Memory B cell (primary cell): ENCODE results near the gene NDE1.

Experiments
- ATAC-seq: fragments of 150-1000 bp; cut with Tn5 transposase; 2 replicates; pipeline ENCODE4 v1.10.0; 2021; ENCODE audit warnings: low read depth, mild to moderate bottlenecking, moderate library complexity
- DNase-seq, 2 donors: peaks; one replicate each; pipeline ENCODE4 v3.0.0; 2022; ENCODE audit warnings: low spot score in 2 of 2
- H3K27ac Mint-ChIP-seq: one replicate; pipeline ENCODE4 v1.8.0; 2022; ENCODE audit warnings: mild to moderate bottlenecking, moderate library complexity, mixed read lengths
- H3K27me3 Mint-ChIP-seq: one replicate; pipeline ENCODE4 v1.8.0; 2022; ENCODE audit warnings: mixed read lengths
- H3K36me3 Mint-ChIP-seq: one replicate; pipeline ENCODE4 v1.8.0; 2022; ENCODE audit warnings: mild to moderate bottlenecking, mixed read lengths
- H3K4me1 Mint-ChIP-seq: one replicate; pipeline ENCODE4 v1.8.0; 2022; ENCODE audit warnings: mixed read lengths
- H3K4me3 Mint-ChIP-seq: one replicate; pipeline ENCODE4 v1.8.0; 2022; ENCODE audit warnings: mild to moderate bottlenecking, moderate library complexity, mixed read lengths
- H3K9me3 Mint-ChIP-seq: one replicate; pipeline ENCODE4 v1.8.0; 2022; ENCODE audit warnings: mixed read lengths

The NDE1 gene

DNA sequence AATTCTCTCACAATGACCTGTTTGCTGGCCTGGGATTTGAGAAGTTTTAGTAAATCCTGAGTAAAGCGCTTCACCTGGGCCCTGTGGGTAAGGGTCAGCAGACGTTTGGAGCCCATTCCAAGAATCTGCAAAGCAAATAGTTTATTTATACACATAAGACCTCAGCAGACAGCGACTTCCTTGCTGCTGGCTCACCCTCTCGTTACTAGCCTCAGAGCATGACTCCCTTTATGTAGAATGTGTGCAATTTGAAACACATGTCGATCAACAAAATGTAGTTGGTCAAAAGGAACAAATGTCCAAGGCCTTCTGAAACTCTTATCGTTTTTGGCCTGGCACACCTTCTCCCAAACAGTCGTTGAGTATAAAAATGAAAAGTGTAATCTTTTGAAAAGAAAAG, 38.4 kb upstream of the NDE1 start:
- peaks cover 5% of the 10 kb centered on the region for H3K4me1 Mint-ChIP-seq
- no peaks in the 10 kb centered on the region for H3K9me3 Mint-ChIP-seq
- H3K36me3 Mint-ChIP-seq, result peaks cover 35% of the 10 kb centered on the region
- no peak overlapping the region for H3K4me3 Mint-ChIP-seq
- no peak for ATAC-seq
- H3K27ac Mint-ChIP-seq, result peak overlapping the region; percentile 42
- DNase-seq, result no peak
- H3K27me3 Mint-ChIP-seq, result no peaks in the 10 kb centered on the region

DNA sequence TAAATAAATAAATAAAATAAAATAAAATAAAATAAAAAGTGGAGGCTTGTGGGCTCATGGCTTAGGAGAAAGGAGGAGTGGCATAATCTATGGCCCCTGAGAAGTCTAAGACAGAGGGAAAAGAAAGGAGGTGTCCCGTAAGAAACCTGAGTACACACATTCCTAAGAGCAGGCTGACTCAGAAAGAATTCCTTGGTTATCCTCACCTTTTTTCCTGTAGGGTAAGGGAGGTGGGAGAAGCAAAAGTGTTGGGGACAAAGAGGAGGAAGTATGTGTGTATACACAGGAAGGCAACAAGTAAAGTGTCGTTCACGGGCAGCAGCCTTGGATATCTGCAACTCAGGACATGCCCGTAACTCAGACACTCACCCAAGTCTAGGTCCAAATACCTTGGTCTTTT, 36.4 kb upstream of the NDE1 start:
- no peaks in the 10 kb centered on the region for H3K9me3 Mint-ChIP-seq
- H3K4me1 Mint-ChIP-seq, result no peaks in the 10 kb centered on the region
- peaks cover 38% of the 10 kb centered on the region for H3K36me3 Mint-ChIP-seq
- peak overlapping the region; percentile 39 for H3K27ac Mint-ChIP-seq
- DNase-seq, result no peak
- H3K4me3 Mint-ChIP-seq, result no peak overlapping the region
- ATAC-seq, result no peak
- no peaks in the 10 kb centered on the region for H3K27me3 Mint-ChIP-seq

DNA sequence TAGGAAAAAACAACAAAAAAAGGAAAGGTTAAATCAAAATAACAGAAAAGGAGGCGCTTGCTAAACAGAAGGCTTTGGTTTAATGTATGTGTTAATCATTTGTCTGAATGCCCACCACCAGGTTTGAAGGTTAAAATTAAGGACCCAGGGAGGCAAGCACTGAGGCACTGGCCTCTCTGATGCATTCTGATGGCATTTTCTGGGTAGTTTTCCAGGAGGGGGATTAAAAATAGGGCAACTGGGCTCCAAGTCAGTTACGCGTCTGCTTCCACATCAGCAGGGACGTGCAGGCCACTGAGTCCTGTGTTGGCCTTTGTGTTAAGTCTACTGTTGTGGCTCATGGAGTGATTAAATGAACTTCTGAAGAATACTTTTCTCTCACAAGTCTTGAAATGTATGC, 34.0 kb upstream of the NDE1 start:
- no peak for DNase-seq
- H3K27me3 Mint-ChIP-seq, result no peaks in the 10 kb centered on the region
- H3K36me3 Mint-ChIP-seq, result peaks cover 43% of the 10 kb centered on the region
- H3K9me3 Mint-ChIP-seq, result no peaks in the 10 kb centered on the region
- peaks cover 2% of the 10 kb centered on the region for H3K4me1 Mint-ChIP-seq
- peak overlapping the region; percentile 20 for H3K27ac Mint-ChIP-seq
- no peak overlapping the region for H3K4me3 Mint-ChIP-seq
- no peak for ATAC-seq

DNA sequence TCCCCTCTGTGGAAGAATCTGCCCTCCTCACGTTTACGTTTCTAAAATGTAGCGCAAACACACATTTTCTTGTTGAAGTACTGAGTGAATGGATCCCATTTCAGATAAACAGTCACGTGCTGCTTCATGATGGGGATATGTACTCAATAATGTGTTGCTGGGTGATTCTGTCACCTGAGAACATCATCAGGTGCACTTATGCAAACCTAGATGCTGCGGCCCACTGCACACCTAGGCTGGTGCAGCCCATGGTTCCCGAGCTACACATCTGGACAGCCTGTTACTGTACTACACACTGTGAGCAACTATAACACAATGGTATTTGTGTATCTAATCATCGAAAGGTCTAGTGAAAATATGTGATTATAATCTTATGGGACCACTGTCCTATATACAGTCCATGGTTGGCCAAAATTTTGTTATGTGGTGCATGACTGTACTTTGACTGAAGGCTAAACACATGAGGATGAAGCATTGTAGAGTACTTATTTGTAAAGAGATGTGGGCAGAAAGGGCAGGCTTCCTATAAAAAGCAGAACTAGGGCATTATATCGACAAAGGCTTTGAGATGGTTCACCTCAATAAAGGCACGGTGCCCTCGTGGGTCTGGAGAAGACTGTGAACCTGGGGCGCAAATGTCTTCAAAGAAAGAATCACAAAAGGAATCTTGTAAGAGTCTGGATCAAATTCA, 33.4 kb upstream of the NDE1 start:
- H3K9me3 Mint-ChIP-seq, result no peaks in the 10 kb centered on the region
- no peak for ATAC-seq
- H3K27ac Mint-ChIP-seq, result peak overlapping the region; percentile 8
- H3K4me3 Mint-ChIP-seq, result no peak overlapping the region
- H3K27me3 Mint-ChIP-seq, result no peaks in the 10 kb centered on the region
- DNase-seq, result no peak
- H3K4me1 Mint-ChIP-seq, result peaks cover 2% of the 10 kb centered on the region
- peaks cover 43% of the 10 kb centered on the region for H3K36me3 Mint-ChIP-seq

DNA sequence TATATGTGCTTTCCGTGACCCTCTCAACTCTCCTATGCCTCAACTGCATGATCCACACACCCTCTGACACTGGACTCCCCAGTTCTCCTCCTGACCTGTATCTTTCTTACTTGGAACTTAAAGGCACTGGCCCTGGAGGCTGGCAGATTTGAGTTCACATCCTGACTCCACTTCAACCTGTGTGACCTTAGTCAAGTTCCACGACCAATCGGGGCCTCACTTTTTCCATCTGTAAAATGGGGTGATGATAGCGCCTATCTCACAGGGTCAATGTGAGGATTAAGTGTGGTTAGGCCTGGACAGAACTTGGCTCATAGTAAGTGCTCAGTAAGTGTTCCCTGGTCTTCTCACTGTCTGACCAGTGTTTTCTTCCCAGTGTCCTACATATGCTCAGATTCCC, 32.1 kb upstream of the NDE1 start:
- Mint-ChIP-seq H3K9me3 (no peaks in the 10 kb centered on the region), H3K27ac (peak overlapping the region; percentile 69), H3K36me3 (peaks cover 41% of the 10 kb centered on the region), H3K27me3 (no peaks in the 10 kb centered on the region), H3K4me1 (peaks cover 2% of the 10 kb centered on the region), H3K4me3 (no peak overlapping the region)
- no peak for DNase-seq
- no peak for ATAC-seq

DNA sequence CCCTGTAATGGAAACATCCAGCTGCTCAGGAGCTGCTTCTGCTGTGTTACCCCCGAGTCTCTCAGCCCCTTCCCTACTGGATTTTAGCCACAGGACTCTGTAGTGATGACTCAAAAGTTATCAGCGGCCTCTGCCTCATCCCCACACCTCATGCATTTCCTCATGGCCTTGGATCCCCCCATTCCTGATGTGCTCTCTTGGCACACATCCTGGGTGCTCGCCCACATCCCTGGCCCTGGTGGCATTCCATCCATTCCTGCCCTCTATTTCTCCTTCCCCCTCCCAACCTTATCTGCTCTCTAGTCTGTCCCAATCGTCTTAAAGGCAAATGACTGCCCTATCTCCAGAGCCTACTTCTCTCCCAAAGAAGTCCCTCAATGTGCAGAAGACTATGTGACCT, 31.7 kb upstream of the NDE1 start:
- Mint-ChIP-seq H3K4me3 (no peak overlapping the region), H3K27ac (peak overlapping the region; percentile 69), H3K9me3 (no peaks in the 10 kb centered on the region), H3K36me3 (peaks cover 39% of the 10 kb centered on the region), H3K4me1 (peaks cover 2% of the 10 kb centered on the region), H3K27me3 (no peaks in the 10 kb centered on the region)
- DNase-seq (no peak), ATAC-seq (no peak)

DNA sequence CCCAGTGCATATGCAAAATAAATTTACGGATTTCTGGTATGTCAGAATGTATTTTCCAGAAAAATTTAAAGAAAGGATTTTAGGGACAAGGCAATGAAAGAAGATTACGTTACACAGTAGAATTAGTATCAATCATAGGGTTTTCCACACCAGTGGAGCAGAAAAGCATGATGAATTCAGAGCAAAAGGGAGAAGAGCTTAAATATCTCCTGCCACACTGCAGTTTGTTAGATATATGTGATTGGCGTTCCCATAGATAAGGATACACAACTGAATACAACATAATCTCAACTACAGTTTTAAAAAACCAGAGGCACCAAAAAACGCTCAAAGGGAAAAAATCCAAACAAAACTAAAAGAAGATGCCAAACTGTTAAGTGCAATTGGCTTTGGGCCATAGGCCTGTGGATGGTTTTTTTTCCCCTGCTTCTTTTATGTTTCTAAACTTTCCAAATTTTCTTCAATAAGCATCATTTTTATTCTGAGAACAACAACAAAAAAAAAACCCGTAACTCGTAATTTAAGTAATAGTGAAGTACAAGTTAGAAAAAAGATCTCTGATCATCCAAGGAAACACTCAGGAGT, 29.3 kb upstream of the NDE1 start:
- H3K9me3 Mint-ChIP-seq, result no peaks in the 10 kb centered on the region
- H3K4me3 Mint-ChIP-seq, result no peak overlapping the region
- H3K27ac Mint-ChIP-seq, result peak overlapping the region; percentile 58
- H3K36me3 Mint-ChIP-seq, result peaks cover 48% of the 10 kb centered on the region
- no peak for DNase-seq
- peaks cover 3% of the 10 kb centered on the region for H3K4me1 Mint-ChIP-seq
- no peak for ATAC-seq
- no peaks in the 10 kb centered on the region for H3K27me3 Mint-ChIP-seq

DNA sequence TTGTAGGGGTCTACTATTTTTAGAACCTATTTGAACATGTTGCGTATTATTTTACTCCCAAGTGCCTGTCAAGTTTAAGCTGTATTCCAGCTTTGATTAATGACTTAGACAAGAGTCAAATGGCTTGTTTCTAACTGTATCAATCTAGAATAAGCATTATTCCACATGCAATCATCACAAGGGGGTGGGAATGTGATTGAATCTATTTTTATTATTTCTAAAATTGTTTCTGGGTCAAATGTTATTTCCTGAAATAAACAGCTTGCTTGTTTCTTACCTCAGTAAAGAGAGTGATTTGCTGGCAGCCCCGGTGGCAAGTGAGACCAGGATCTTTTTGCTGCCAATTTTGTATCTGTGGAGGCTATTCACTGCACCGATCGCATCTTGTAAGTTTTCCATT, 28.6 kb upstream of the NDE1 start:
- H3K36me3 Mint-ChIP-seq, result peaks cover 47% of the 10 kb centered on the region
- H3K4me3 Mint-ChIP-seq, result no peak overlapping the region
- H3K27ac Mint-ChIP-seq, result peak overlapping the region; percentile 60
- H3K4me1 Mint-ChIP-seq, result peaks cover 5% of the 10 kb centered on the region
- no peak for DNase-seq
- H3K9me3 Mint-ChIP-seq, result no peaks in the 10 kb centered on the region
- H3K27me3 Mint-ChIP-seq, result no peaks in the 10 kb centered on the region
- ATAC-seq, result no peak

DNA sequence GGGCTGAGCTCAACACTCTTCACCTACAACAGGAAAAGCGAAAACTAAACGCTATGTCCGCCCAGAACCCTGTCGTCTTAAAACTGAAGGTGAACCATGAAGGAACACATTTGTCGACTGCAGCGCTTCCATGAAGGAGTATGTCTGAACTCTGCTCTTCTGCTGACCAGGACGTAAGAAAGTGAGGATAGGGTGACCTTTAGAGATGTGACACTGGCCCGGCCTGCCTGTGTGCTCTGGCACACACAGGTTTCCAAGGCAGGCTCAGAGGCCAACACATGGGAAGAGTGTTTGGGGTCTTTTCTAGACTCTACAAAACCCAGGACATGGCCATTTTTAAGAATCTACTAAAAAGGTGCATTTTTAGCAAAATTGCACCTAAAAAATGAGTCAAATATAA, 28.2 kb upstream of the NDE1 start:
- Mint-ChIP-seq H3K36me3 (peaks cover 45% of the 10 kb centered on the region), H3K4me1 (peaks cover 5% of the 10 kb centered on the region), H3K27me3 (no peaks in the 10 kb centered on the region), H3K4me3 (no peak overlapping the region), H3K9me3 (no peaks in the 10 kb centered on the region), H3K27ac (peak overlapping the region; percentile 60)
- DNase-seq, result no peak
- no peak for ATAC-seq

DNA sequence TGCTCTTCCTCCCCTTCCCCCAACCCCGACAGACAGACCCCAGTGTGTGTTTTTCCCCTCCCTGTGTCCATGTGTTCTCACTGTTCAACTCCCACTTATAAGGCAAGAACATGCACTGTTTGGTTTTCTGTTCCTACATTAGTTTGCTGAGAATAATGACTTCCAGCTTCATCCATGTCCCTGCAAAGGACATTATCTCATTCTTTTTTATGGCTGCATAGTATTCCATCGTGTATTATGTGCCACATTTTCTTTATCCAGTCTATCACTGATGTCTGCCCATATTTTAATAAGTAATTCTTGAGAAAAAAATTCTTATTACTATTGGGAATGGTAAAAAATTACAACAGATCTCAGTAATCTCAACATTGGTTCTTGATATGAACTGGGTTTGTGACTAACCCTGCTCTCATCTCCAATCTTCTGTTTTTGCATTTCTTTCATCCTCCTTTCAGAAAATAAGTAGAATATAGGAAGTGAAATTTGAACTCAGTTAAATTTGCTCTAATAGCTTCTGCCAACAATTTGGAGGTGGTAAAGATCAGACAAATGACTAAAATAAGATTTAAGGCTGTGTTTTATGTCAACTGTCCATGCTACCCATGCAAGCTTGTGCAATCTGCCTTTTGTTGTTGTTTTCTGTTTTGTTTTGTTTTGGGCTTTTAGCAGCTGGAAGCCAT, 18.2 kb upstream of the NDE1 start:
- peaks cover 43% of the 10 kb centered on the region for H3K36me3 Mint-ChIP-seq

DNA sequence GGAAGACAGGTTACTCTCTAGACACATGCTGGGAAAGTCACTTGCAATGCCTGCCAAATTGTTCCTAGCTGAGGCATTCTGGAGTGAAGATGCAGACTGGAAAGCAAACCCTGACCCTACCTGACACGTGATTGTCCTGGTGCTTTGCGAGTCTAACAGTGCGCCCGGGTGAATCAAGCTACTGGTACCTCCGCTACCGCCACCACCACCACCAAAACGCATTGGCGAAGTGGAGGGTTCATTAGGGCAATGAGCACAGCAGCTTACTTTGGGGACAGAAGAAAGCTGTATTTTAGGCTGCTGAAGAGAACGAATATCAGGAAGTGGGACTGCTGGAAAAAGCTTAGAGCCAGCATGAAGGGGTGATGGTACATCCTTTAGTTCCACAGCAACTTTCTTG, 14.1 kb upstream of the NDE1 start:
- Mint-ChIP-seq H3K9me3 (no peaks in the 10 kb centered on the region), H3K4me3 (peak overlapping the region; percentile 79), H3K27me3 (no peaks in the 10 kb centered on the region), H3K4me1 (peaks cover 55% of the 10 kb centered on the region), H3K27ac (peak overlapping the region; percentile 100), H3K36me3 (peaks cover 46% of the 10 kb centered on the region)
- no peak for ATAC-seq
- DNase-seq, result no peak

More for the DNA sequence above, 18.2 kb upstream of the NDE1 start:
- H3K27ac Mint-ChIP-seq, result peak overlapping the region; percentile 100
- peak; percentile 3 for ATAC-seq
- no peak for DNase-seq
- no peaks in the 10 kb centered on the region for H3K27me3 Mint-ChIP-seq
- H3K4me1 Mint-ChIP-seq, result peaks cover 39% of the 10 kb centered on the region
- H3K9me3 Mint-ChIP-seq, result no peaks in the 10 kb centered on the region
- H3K4me3 Mint-ChIP-seq, result peak overlapping the region; percentile 53

DNA sequence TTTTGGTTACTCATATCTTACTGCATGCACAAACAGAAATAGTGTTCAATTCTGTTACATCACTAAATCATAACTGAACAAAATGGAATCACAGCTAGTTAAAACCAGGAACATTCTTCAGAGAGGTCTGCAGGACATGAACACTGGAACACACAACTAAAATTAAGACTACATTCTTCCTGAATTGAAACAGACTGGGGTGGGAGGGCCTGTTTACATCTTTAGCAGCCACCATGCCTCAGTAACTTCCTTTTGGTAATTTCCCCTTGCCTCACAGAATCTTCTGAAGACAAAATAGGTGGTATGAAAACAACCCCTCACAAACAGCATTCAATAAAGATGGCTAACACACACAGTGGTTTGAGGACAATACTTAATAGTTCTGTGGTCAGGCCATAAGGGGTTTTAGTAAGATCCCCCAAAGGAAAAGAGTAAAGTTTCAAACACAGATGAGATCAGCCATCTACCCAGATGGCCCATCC, 13.6 kb upstream of the NDE1 start:
- DNase-seq, result peak in 1 of 2 donors; percentile 56
- peak overlapping the region; percentile 79 for H3K4me3 Mint-ChIP-seq
- peaks cover 46% of the 10 kb centered on the region for H3K36me3 Mint-ChIP-seq
- ATAC-seq, result peak; percentile 82
- H3K27ac Mint-ChIP-seq, result peak overlapping the region; percentile 100
- H3K4me1 Mint-ChIP-seq, result peaks cover 58% of the 10 kb centered on the region
- H3K9me3 Mint-ChIP-seq, result no peaks in the 10 kb centered on the region
- no peaks in the 10 kb centered on the region for H3K27me3 Mint-ChIP-seq

DNA sequence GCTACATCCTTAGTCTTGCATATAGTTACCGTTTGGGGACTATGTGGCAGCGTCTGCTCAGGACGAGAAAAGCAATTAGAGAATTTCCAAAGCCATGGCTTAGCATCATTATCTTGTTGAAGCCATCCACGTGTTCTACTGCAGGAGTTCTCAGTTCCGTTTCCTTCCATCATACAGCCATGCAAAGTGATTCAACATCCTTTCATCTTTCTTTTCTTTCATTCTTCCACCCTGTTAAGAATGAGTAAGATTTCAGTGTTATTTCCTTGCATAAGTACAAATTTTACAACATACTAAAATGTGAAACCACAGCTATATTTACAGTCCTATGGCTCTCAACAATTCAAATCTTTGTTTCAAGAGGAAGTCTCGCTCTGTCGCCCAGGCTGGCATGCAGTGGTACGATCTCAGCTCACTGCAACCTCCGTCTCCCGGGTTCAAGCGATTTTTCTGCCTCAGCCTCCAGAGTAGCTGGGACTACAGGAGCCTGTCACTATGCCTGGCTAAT, 10.9 kb upstream of the NDE1 start:
- H3K36me3 Mint-ChIP-seq, result peaks cover 32% of the 10 kb centered on the region
- peak; percentile 7 for ATAC-seq

DNA sequence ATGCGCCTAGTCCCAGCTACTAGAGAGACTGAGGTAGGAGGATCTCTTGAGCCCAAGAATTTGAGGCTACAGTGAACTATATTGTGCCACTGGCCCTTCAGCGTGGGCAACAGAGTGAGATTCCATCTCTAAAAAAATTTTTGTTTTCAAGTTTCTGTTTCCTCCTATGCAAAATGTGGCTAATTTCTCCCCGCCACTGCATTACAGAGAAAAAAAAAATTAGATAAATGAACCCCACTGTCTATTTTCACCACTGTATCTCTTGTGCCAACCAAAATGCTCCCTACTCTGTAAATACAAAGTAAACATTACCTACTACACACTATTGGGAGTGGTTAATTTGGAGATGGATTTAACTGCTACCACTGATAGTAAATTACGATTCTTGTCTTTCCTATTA, 9.1 kb upstream of the NDE1 start:
- Mint-ChIP-seq H3K4me3 (peak overlapping the region; percentile 94), H3K9me3 (no peaks in the 10 kb centered on the region), H3K36me3 (peaks cover 25% of the 10 kb centered on the region), H3K4me1 (peaks cover 40% of the 10 kb centered on the region), H3K27ac (peak overlapping the region; percentile 100), H3K27me3 (no peaks in the 10 kb centered on the region)
- ATAC-seq (no peak), DNase-seq (no peak)

More for the DNA sequence above, 10.9 kb upstream of the NDE1 start:
- Mint-ChIP-seq H3K4me1 (peaks cover 46% of the 10 kb centered on the region), H3K27ac (peak overlapping the region; percentile 100), H3K4me3 (peak overlapping the region; percentile 72), H3K9me3 (no peaks in the 10 kb centered on the region), H3K27me3 (no peaks in the 10 kb centered on the region)
- DNase-seq, result no peak
